GM06990 (cell line): ENCODE data around the gene OR51A4.

Source experiments
- DNase-seq: peaks from one replicate; pipeline ENCODE4 v3.0.0-alpha.2; 2011; ENCODE audit not compliant: insufficient read length; ENCODE audit errors: extremely low read depth
- H3K27me3 ChIP-seq: replicated peaks from 2 replicates; pipeline ENCODE4 v1.6.0; 2011; ENCODE audit warnings: low read length; ENCODE audit not compliant: control insufficient read depth, insufficient read depth
- H3K36me3 ChIP-seq: 2 replicates; pipeline ENCODE4 v1.5.1; 2011; ENCODE audit warnings: low read length; ENCODE audit not compliant: control insufficient read depth, insufficient read depth
- H3K4me3 ChIP-seq: replicated peaks from 2 replicates; pipeline ENCODE4 v1.5.1; 2011; ENCODE audit warnings: low read depth, mild to moderate bottlenecking, control low read depth, low read length
- CTCF ChIP-seq: IDR thresholded peaks from 2 replicates; pipeline ENCODE4 v1.5.1; 2011; ENCODE audit warnings: low read length, control low read depth, mild to moderate bottlenecking, inconsistent platforms; ENCODE audit not compliant: insufficient read depth, poor library complexity, severe bottlenecking

The OR51A4 gene

GRCh38 chr11:4936745-4937144 is 10.7 kb downstream of the OR51A4 start:
- no peak for TF ChIP-seq CTCF
- H3K27me3 ChIP-seq, result no peaks in the 10 kb centered on the region
- H3K36me3 ChIP-seq, result no peaks in the 10 kb centered on the region
- no peak overlapping the region for H3K4me3 ChIP-seq
- DNase-seq, result no peak

- TF ChIP-seq CTCF, result no peak
- DNase-seq, result no peak
- no peaks in the 10 kb centered on the region for H3K36me3 ChIP-seq
- no peaks in the 10 kb centered on the region for H3K27me3 ChIP-seq
- no peak overlapping the region for H3K4me3 ChIP-seq
Measured at GRCh38 chr11:4932751-4933150, 14.7 kb downstream of the OR51A4 start.

- no peak overlapping the region for H3K4me3 ChIP-seq
- DNase-seq, result no peak
- TF ChIP-seq CTCF, result no peak
- no peaks in the 10 kb centered on the region; the same call in 1 of the 2 replicates for H3K27me3 ChIP-seq
- H3K36me3 ChIP-seq, result no peaks in the 10 kb centered on the region
Measured at GRCh38 chr11:4926608-4927007, 20.8 kb downstream of the OR51A4 start.

- H3K4me3 ChIP-seq, result no peak within 1 kb of the TSS
- no peaks in the 10 kb centered on the region for H3K36me3 ChIP-seq
- TF ChIP-seq CTCF, result no peak
- H3K27me3 ChIP-seq, result no peaks in the 10 kb centered on the region; the same call in 1 of the 2 replicates
- DNase-seq, result no peak
Measured at GRCh38 chr11:4924239-4924638, 23.2 kb downstream of the OR51A4 start, which contains the start of gene OR51G1. Gene OR51G1, minus strand, starts transcription at chr11:4924339. Its CDS starts 0 bp downstream, at chr11:4924339.

- H3K27me3 ChIP-seq, result no peaks in the 10 kb centered on the region; the same call in 1 of the 2 replicates
- no peak overlapping the region for H3K4me3 ChIP-seq
- TF ChIP-seq CTCF, result no peak
- no peaks in the 10 kb centered on the region for H3K36me3 ChIP-seq
- DNase-seq, result no peak
Measured at GRCh38 chr11:4922304-4922703, 25.1 kb downstream of the OR51A4 start.

GRCh38 chr11:4921796-4922195 is 25.6 kb downstream of the OR51A4 start:
- DNase-seq, result no peak
- no peak for TF ChIP-seq CTCF
- Histone ChIP-seq H3K36me3 (no peaks in the 10 kb centered on the region), H3K27me3 (no peaks in the 10 kb centered on the region), H3K4me3 (no peak overlapping the region)
